Transverse colon (tissue), 4 donors: ENCODE measurements around the gene SSH3. TPM values are rescaled to one million over a fixed set of nuclear protein-coding genes. Genes with fewer than 3 reads are reported as not detected.

Experiments used
- DNase-seq: peaks from one replicate; pipeline ENCODE4 v3.0.0-alpha.2; 2019
- H3K27ac ChIP-seq, 4 donors: fragments of 200-600 bp; sonication (generic); 2 replicates each; pipeline ENCODE4 v1.5.1; 2016 to 2018; ENCODE audit warnings: inconsistent platforms in 4 of 4
- H3K27me3 ChIP-seq: fragments of 200-600 bp; sonication (generic); 2 replicates; pipeline ENCODE4 v1.5.1; 2017; ENCODE audit warnings: inconsistent platforms
- H3K36me3 ChIP-seq, 4 donors: fragments of 200-600 bp; sonication (generic); 2 replicates each; pipeline ENCODE4 v1.5.1; 2017 to 2019; ENCODE audit warnings: inconsistent platforms in 4 of 4
- H3K4me1 ChIP-seq, 4 donors: fragments of 200-600 bp; sonication (generic); 2 replicates each; pipeline ENCODE4 v1.5.1; 2017 to 2020; ENCODE audit warnings: inconsistent platforms in 4 of 4
- H3K4me3 ChIP-seq, 4 donors: fragments of 200-600 bp; sonication (generic); 1 replicate in 1 of 4; 2 replicates in 3 of 4; pipeline versions ENCODE4 v1.5.1 to v1.6.1; 2017 to 2019; ENCODE audit warnings: inconsistent platforms in 4 of 4
- H3K9me3 ChIP-seq, 2 donors: fragments of 200-600 bp; sonication (generic); 2 replicates each; pipeline ENCODE4 v1.5.1; 2017 to 2019; ENCODE audit warnings: inconsistent platforms in 2 of 2
- EP300 ChIP-seq: sonication (generic); formaldehyde crosslinking; IDR thresholded peaks from one replicate; pipeline ENCODE4 v1.6.1; 2017; ENCODE audit warnings: antibody characterized with exemption, low read depth
- POLR2A ChIP-seq: fragments of 450-650 bp; IDR thresholded peaks from one replicate; pipeline ENCODE4 v1.6.1; 2016; ENCODE audit warnings: antibody characterized with exemption, mild to moderate bottlenecking, moderate library complexity
- POLR2AphosphoS5 ChIP-seq, 3 donors: sonication (generic); formaldehyde crosslinking; IDR thresholded peaks; one replicate each; pipeline ENCODE4 v1.6.1; 2016; ENCODE audit warnings: antibody characterized with exemption in 3 of 3
- WGBS, 2 donors: methylation state at CpG; one replicate each; pipeline ENCODE4 v1.1.5; 2018; ENCODE audit warnings: low coverage in 1 of 2; 5-methylcytosine and 5-hydroxymethylcytosine counted together
- in situ Hi-C, 4 donors: fragments of 200-750 bp; cut with MboI; loops; one replicate each; pipeline versions ENCODE4 v1.15.0 to v1.15.1; 2017; ENCODE audit warnings: low sequenced_read_pairs in 3 of 4, low pct_ligation_motif_present in 1 of 4, low pct_unique_long_range_greater_than_20kb in 1 of 4
- intact Hi-C: fragments of 100-400 bp; cut with DNase I; formaldehyde crosslinking; loops from one replicate; pipeline ENCODE4 v1.15.1; 2023; ENCODE audit warnings: low total_unique reads
- total RNA-seq, 4 donors: library from RNA; depleted of rRNA; stranded (reverse); fragments of >200 nt; gene quantifications; one replicate each; pipeline ENCODE4 v1.1.0, GENCODE V29; 2016
- TF ChIP-seq, protein P1 (sequence below), 5 experiments: fragments of 200-600 bp in 3 of 5; fragments of 450-650 bp in 2 of 5; sonication (generic) in 3 of 5; IDR thresholded peaks; 1 replicate in 2 of 5; 2 replicates in 3 of 5; pipeline ENCODE4 v1.5.1; 2016 to 2017; ENCODE audit warnings: antibody characterized with exemption in 5 of 5, inconsistent platforms in 3 of 5, mild to moderate bottlenecking in 2 of 5, moderate library complexity in 1 of 5

Gene SSH3
- total RNA-seq, 4 donors from 2014 or later: 73.0 to 174 (median 123) TPM

DNA sequence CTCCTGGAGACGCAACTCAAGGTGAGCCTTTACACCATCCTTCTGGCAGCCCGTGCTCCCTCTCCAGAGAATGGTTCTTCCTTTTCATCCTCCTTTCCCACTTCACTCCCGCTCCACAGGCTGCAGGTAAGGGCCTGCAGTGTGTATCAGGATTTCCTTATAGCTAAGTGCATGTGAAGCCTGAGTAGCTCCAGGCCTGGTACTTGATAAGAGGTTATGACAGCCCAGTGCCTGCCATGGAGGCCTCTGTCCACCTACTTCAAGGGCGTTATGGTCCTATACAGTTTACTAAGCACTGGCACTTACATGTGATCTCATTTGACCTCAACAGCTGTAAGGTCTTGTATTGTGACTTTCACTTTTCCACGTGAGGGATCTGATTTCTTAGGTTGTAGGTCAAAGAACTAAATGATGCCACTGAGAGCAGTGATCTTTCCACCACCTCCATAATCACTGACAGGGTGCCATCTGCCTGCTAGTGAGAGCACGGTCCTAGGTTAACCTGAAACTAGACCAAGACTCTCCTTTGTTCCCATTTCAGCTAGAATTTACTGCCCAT is 18.1 kb downstream of the SSH3 start:
- TF ChIP-seq POLR2A (no peak), EP300 (no peak), POLR2AphosphoS5 (IDR thresholded peaks at IDR 0.05) (no peak)
- TF ChIP-seq, protein P1, sequence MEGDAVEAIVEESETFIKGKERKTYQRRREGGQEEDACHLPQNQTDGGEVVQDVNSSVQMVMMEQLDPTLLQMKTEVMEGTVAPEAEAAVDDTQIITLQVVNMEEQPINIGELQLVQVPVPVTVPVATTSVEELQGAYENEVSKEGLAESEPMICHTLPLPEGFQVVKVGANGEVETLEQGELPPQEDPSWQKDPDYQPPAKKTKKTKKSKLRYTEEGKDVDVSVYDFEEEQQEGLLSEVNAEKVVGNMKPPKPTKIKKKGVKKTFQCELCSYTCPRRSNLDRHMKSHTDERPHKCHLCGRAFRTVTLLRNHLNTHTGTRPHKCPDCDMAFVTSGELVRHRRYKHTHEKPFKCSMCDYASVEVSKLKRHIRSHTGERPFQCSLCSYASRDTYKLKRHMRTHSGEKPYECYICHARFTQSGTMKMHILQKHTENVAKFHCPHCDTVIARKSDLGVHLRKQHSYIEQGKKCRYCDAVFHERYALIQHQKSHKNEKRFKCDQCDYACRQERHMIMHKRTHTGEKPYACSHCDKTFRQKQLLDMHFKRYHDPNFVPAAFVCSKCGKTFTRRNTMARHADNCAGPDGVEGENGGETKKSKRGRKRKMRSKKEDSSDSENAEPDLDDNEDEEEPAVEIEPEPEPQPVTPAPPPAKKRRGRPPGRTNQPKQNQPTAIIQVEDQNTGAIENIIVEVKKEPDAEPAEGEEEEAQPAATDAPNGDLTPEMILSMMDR (IDR thresholded peaks at IDR 0.05): no peak
- in situ Hi-C loops (no loop called here), intact Hi-C loops (no loop called here)
- Histone ChIP-seq H3K27ac (no peak overlapping the region), H3K4me1 (peaks cover 0 to 27% (median 20%) of the 10 kb centered on the region in 4 donors), H3K4me3 (no peak overlapping the region), H3K36me3 (no peaks in the 10 kb centered on the region), H3K27me3 (no peaks in the 10 kb centered on the region), H3K9me3 (no peaks in the 10 kb centered on the region)
- no peak for DNase-seq
- 50 to 77% methylated on average over 2 to 6 of the region's 6 CpGs for WGBS, 2 donors

DNA sequence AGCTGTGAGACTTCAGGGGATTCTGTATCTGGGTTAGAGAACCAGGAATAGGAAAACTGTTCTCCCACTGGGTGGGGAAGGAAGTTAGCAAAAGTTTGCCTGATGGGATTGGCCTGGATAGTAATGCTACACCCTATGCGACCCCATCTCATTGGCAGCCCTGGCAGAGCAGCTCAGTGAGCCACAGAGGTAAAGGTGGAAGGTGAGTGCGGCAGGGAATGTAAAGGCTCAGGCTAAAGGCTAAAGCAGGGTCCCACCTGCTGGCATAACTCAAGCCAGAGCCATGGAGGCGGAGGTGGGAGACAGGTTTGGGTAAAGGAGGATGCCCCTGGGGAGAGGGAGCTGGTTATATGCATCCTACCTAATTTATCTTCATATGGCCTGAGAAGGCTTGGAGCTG is 18.7 kb downstream of the SSH3 start:
- in situ Hi-C loops: no loop called here
- Histone ChIP-seq H3K36me3 (no peaks in the 10 kb centered on the region), H3K27me3 (no peaks in the 10 kb centered on the region)

DNA sequence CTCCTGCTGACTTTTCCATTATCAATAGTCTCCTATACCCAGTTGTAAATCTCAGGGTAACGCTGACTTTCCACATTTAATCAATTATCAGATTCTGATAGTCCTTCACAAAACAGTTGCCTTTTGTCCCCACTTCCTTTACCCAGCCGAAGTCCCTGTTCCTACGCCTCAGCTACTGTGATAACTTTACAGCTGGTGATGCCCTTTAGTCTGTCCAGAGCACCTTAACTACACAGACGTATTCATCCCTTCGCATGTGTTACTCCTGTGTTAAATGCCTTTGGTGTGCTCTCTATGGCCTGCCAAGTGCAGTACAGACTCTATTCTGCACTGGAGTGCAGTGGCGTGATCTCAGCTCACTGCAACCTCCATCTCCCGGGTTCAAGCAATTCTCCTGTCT is 20.2 kb downstream of the SSH3 start:
- no peak for TF ChIP-seq EP300
- no peak for TF ChIP-seq POLR2A
- TF ChIP-seq POLR2AphosphoS5 (IDR thresholded peaks at IDR 0.05): no peak
- TF ChIP-seq, protein P1 (IDR thresholded peaks at IDR 0.05): no peak
- 77 to 91% methylated on average over 6 to 7 of the region's 7 CpGs for WGBS, 2 donors
- DNase-seq: no peak
- Histone ChIP-seq H3K27ac (no peak overlapping the region), H3K27me3 (no peaks in the 10 kb centered on the region), H3K4me1 (peaks cover 0 to 18% (median 12%) of the 10 kb centered on the region in 4 donors), H3K9me3 (no peaks in the 10 kb centered on the region), H3K36me3 (no peaks in the 10 kb centered on the region), H3K4me3 (no peak overlapping the region)
- intact Hi-C loops (no loop called here), in situ Hi-C loops (no loop called here)

More for the DNA sequence above, 18.7 kb downstream of the SSH3 start:
- H3K27ac ChIP-seq: no peak overlapping the region
- intact Hi-C loops: no loop called here
- H3K4me3 ChIP-seq: no peak overlapping the region
- no peak for DNase-seq
- TF ChIP-seq POLR2A (no peak), EP300 (no peak), POLR2AphosphoS5 (IDR thresholded peaks at IDR 0.05) (no peak)
- TF ChIP-seq, protein P1 (IDR thresholded peaks at IDR 0.05): no peak
- no peaks in the 10 kb centered on the region for H3K9me3 ChIP-seq
- peaks cover 0 to 24% (median 17%) of the 10 kb centered on the region in 4 donors for H3K4me1 ChIP-seq
- WGBS, 2 donors: 87 to 100% methylated on average over 1 to 3 of the region's 3 CpGs

DNA sequence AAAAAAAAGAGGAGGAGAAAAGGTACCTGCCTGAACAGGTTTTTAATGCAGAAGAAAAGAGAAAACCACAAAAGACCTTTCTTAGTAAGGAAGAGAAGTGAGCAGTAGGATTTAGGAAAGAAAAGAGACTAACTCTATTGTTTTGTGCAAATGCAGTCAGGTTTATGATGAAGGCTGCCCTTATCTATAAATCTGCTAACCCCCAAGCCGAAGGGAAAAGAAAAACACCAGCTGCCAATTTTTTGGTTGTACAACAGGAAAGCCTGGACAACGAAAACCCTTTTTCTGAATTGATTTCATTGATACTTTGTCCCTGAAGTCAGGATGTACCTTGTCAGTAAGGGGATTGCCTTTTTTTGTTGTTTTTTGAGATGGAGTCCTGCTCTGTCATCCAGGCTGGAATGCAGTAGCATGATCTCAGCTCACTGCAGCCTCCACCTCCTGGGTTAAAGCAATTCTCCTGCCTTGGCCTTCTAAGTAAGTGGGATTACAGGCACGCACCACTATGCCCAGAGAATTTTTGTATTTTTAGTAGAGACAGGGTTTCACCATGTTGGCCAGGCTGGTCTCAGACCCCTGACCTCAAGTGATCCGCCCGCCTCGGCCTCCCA is 28.9 kb downstream of the SSH3 start:
- H3K4me1 ChIP-seq: no peaks in the 10 kb centered on the region
- H3K9me3 ChIP-seq: no peaks in the 10 kb centered on the region
- no peak overlapping the region for H3K4me3 ChIP-seq
- intact Hi-C loops (no loop called here), in situ Hi-C loops (no loop called here)
- no peak overlapping the region for H3K27ac ChIP-seq
- H3K36me3 ChIP-seq: no peaks in the 10 kb centered on the region
- TF ChIP-seq, protein P1 (IDR thresholded peaks at IDR 0.05): no peak
- TF ChIP-seq EP300 (no peak), POLR2AphosphoS5 (IDR thresholded peaks at IDR 0.05) (no peak), POLR2A (no peak)
- 82 to 87% methylated on average over 2 to 6 of the region's 6 CpGs for WGBS, 2 donors
- H3K27me3 ChIP-seq: no peaks in the 10 kb centered on the region
- no peak for DNase-seq
